Activated CD8-positive, alpha-beta T cell treated with anti-CD3 and anti-CD28 coated beads for 36 hours (primary cell): ENCODE results near the gene LUC7L. TPM values are rescaled to one million over a fixed set of nuclear protein-coding genes. Genes with fewer than 3 reads are reported as not detected.

Experiments used
- ATAC-seq: fragments of 200-7000 bp; cut with Tn5 transposase; one replicate; pipeline ENCODE4 v1.10.0; 2021; ENCODE audit warnings: mild to moderate bottlenecking, moderate library complexity
- CTCF ChIA-PET: fragments of 350-600 bp; sonication (Branson Sonifier 250); formaldehyde crosslinking; loops from one replicate; lab custom pipeline; 2021; ENCODE audit warnings: antibody characterized with exemption; lab: Charles Lee
- POLR2A ChIA-PET: fragments of 350-600 bp; sonication (Branson Sonifier 250); formaldehyde crosslinking; loops from one replicate; lab custom pipeline; 2021; ENCODE audit warnings: antibody characterized with exemption; lab: Charles Lee
- DNase-seq: peaks from one replicate; pipeline ENCODE4 v3.0.0-alpha.2; 2020
- H3K27ac Mint-ChIP-seq: one replicate; pipeline ENCODE4 v1.8.0; 2021; ENCODE audit warnings: mild to moderate bottlenecking, mixed read lengths
- H3K27me3 Mint-ChIP-seq: one replicate; pipeline ENCODE4 v1.8.0; 2021; ENCODE audit warnings: mixed read lengths
- H3K36me3 Mint-ChIP-seq: one replicate; pipeline ENCODE4 v1.8.0; 2021; ENCODE audit warnings: low read depth, mixed read lengths
- H3K4me1 Mint-ChIP-seq: one replicate; pipeline ENCODE4 v1.8.0; 2021; ENCODE audit warnings: low read depth, mixed read lengths
- H3K4me3 Mint-ChIP-seq: one replicate; pipeline ENCODE4 v1.8.0; 2021; ENCODE audit warnings: mild to moderate bottlenecking, moderate library complexity, mixed read lengths
- H3K9me3 Mint-ChIP-seq: one replicate; pipeline ENCODE4 v1.8.0; 2021; ENCODE audit warnings: mixed read lengths
- CTCF ChIP-seq: fragments of 200-600 bp; IDR thresholded peaks from one replicate; pipeline ENCODE4 v1.8.0; 2022; ENCODE audit warnings: antibody characterized with exemption, mild to moderate bottlenecking
- intact Hi-C: fragments of 100-400 bp; cut with micrococcal nuclease; formaldehyde crosslinking; loops from one replicate; pipeline ENCODE4 v1.10.0; 2022
- total RNA-seq, 2 experiments: library from RNA; stranded (reverse); gene quantifications; one replicate each; pipeline ENCODE4 v1.2.3, GENCODE V29; 2021

The LUC7L gene
- total RNA-seq, 2 experiments from 2014 or later = 68.0 to 72.8 TPM

GRCh38 chr16:185213-185612 is 44.0 kb downstream of the LUC7L start:
- ATAC-seq (no peak), DNase-seq (no peak)
- H3K9me3 Mint-ChIP-seq = no peaks in the 10 kb centered on the region
- H3K27me3 Mint-ChIP-seq = no peaks in the 10 kb centered on the region
- no peak overlapping the region for H3K27ac Mint-ChIP-seq
- TF ChIP-seq CTCF = no peak
- intact Hi-C loops = no loop called here
- H3K4me1 Mint-ChIP-seq = peaks cover 3% of the 10 kb centered on the region
- peaks cover 32% of the 10 kb centered on the region for H3K36me3 Mint-ChIP-seq
- no peak overlapping the region for H3K4me3 Mint-ChIP-seq
- ChIA-PET POLR2A (no interaction called here), CTCF (interaction anchor here (1.1 to 1.3 kb wide), 2 partner anchors 88 to 120 kb away, joined by 3 read pairs; no protein-coding TSS in a partner anchor)

GRCh38 chr16:183005-183404 is 46.2 kb downstream of the LUC7L start:
- intact Hi-C loops = loop anchor here (5.0 kb wide), 1 partner anchor 76 kb away; no protein-coding TSS in a partner anchor
- H3K4me1 Mint-ChIP-seq = no peaks in the 10 kb centered on the region
- ATAC-seq (no peak), DNase-seq (no peak)
- no peaks in the 10 kb centered on the region for H3K9me3 Mint-ChIP-seq
- no peak overlapping the region for H3K27ac Mint-ChIP-seq
- H3K27me3 Mint-ChIP-seq = peaks cover 14% of the 10 kb centered on the region
- H3K36me3 Mint-ChIP-seq = peaks cover 14% of the 10 kb centered on the region
- no peak overlapping the region for H3K4me3 Mint-ChIP-seq
- CTCF ChIA-PET = interaction anchor here (1.0 to 4.1 kb wide), 6 partner anchors 45 to 179 kb away, joined by 3 to 33 read pairs (median 6); no protein-coding TSS in a partner anchor
- POLR2A ChIA-PET = no interaction called here
- TF ChIP-seq CTCF = no peak

GRCh38 chr16:181565-182021 is 47.7 kb downstream of the LUC7L start:
- ChIA-PET CTCF (interaction anchor here (0.6 to 4.1 kb wide), 23 partner anchors 10 to 116 kb away, joined by 3 to 33 read pairs (median 5); no protein-coding TSS in a partner anchor), POLR2A (interaction anchor here (0.7 to 1.3 kb wide), 6 partner anchors 10 to 105 kb away, joined by 3 to 5 read pairs (median 4); no protein-coding TSS in a partner anchor)
- Mint-ChIP-seq H3K9me3 (no peaks in the 10 kb centered on the region), H3K4me3 (no peak overlapping the region), H3K27ac (no peak overlapping the region), H3K36me3 (peaks cover 9% of the 10 kb centered on the region), H3K27me3 (peaks cover 23% of the 10 kb centered on the region), H3K4me1 (peaks cover 4% of the 10 kb centered on the region)
- TF ChIP-seq CTCF = peak; percentile 98
- intact Hi-C loops = loop anchor here (5.0 kb wide), 1 partner anchor 74 kb away; no protein-coding TSS in a partner anchor
- DNase-seq (no peak), ATAC-seq (no peak)

GRCh38 chr16:180681-181564 is 48.3 kb downstream of the LUC7L start:
- DNase-seq = peak; percentile 91
- CTCF ChIA-PET = interaction anchor here (0.6 to 4.1 kb wide), 30 partner anchors 10 to 118 kb away, joined by 3 to 33 read pairs (median 4); no protein-coding TSS in a partner anchor
- intact Hi-C loops = loop anchor here (5.0 kb wide), 1 partner anchor 74 kb away; no protein-coding TSS in a partner anchor
- H3K27me3 Mint-ChIP-seq = peaks cover 23% of the 10 kb centered on the region
- peaks cover 9% of the 10 kb centered on the region for H3K36me3 Mint-ChIP-seq
- POLR2A ChIA-PET = interaction anchor here (0.7 to 1.3 kb wide), 8 partner anchors 11 to 110 kb away, joined by 3 to 5 read pairs (median 4); no protein-coding TSS in a partner anchor
- H3K4me1 Mint-ChIP-seq = peaks cover 4% of the 10 kb centered on the region
- TF ChIP-seq CTCF = no peak
- H3K4me3 Mint-ChIP-seq = peak overlapping the region; percentile 38
- H3K27ac Mint-ChIP-seq = no peak overlapping the region
- H3K9me3 Mint-ChIP-seq = no peaks in the 10 kb centered on the region
- ATAC-seq = peak; percentile 88
